Breast epithelium (tissue), 3 donors: ENCODE measurements around the gene MBP.

ENCODE experiments used
- POLR2A ChIP-seq: fragments of 450-650 bp; IDR thresholded peaks from one replicate; pipeline ENCODE4 v1.6.1; 2016; ENCODE audit warnings: antibody characterized with exemption, mild to moderate bottlenecking, moderate library complexity
- POLR2AphosphoS5 ChIP-seq, 3 donors: sonication (generic); formaldehyde crosslinking; IDR thresholded peaks; one replicate each; pipeline ENCODE4 v1.6.1; 2017; ENCODE audit warnings: antibody characterized with exemption in 3 of 3
- TF ChIP-seq, protein P1 (sequence below), 3 donors: fragments of 450-650 bp; IDR thresholded peaks; one replicate each; pipeline ENCODE4 v1.5.1; 2016 to 2017; ENCODE audit warnings: antibody characterized with exemption in 3 of 3, mild to moderate bottlenecking in 3 of 3, moderate library complexity in 3 of 3

DNA sequence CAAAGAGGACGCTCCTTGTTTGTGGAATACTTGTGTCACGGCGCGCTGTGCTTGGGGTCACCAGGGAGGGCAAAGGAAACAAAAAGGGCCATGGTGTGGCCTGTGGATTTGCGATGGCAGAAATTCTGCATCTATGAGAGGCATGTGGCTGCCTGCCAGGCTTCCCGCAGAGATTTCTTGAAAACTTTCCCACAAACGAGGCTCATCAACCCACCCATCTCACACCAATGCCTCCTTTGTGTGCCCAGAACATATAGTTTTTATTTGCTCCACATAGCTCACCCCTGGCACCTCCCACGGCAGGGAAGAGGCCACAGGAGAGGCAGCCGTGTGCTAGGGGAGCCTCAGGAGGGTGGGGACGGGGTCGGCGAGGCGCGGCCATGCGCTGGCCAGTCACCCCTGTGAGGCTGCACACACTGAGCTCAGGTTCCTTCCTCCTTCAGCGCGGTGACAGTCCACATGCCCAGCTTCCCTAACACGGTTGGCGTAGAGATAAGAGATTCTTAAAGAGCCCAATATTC lies 100.3 kb downstream of the MBP start:
- TF ChIP-seq, protein P1, sequence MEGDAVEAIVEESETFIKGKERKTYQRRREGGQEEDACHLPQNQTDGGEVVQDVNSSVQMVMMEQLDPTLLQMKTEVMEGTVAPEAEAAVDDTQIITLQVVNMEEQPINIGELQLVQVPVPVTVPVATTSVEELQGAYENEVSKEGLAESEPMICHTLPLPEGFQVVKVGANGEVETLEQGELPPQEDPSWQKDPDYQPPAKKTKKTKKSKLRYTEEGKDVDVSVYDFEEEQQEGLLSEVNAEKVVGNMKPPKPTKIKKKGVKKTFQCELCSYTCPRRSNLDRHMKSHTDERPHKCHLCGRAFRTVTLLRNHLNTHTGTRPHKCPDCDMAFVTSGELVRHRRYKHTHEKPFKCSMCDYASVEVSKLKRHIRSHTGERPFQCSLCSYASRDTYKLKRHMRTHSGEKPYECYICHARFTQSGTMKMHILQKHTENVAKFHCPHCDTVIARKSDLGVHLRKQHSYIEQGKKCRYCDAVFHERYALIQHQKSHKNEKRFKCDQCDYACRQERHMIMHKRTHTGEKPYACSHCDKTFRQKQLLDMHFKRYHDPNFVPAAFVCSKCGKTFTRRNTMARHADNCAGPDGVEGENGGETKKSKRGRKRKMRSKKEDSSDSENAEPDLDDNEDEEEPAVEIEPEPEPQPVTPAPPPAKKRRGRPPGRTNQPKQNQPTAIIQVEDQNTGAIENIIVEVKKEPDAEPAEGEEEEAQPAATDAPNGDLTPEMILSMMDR (IDR thresholded peaks at IDR 0.05) = no peak
- no peak for TF ChIP-seq POLR2A
- TF ChIP-seq POLR2AphosphoS5 (IDR thresholded peaks at IDR 0.05) = no peak
